Stimulated activated naive CD8-positive, alpha-beta T cell treated with anti-CD3 and anti-CD28 coated beads, Interleukin-15, amount 100 ng/mL, for 72 hours (primary cell): ENCODE results near the gene FANCB.
A peak's percentile ranks its signal among the peaks of the same experiment; 100 is the strongest.

Source experiments
- ATAC-seq: fragments of 150-1000 bp; cut with Tn5 transposase; 2 replicates; pipeline ENCODE4 v1.10.0; 2021; ENCODE audit warnings: mild to moderate bottlenecking, moderate library complexity
- DNase-seq, 2 donors: peaks; one replicate each; pipeline ENCODE4 v3.0.0; 2021 to 2022
- H3K27ac Mint-ChIP-seq, 2 donors: one replicate each; pipeline ENCODE4 v1.8.0; 2022; ENCODE audit warnings: mild to moderate bottlenecking in 2 of 2, mixed read lengths in 2 of 2, moderate library complexity in 2 of 2
- H3K27me3 Mint-ChIP-seq: one replicate; pipeline ENCODE4 v1.8.0; 2022; ENCODE audit warnings: mixed read lengths
- H3K4me1 Mint-ChIP-seq: one replicate; pipeline ENCODE4 v1.8.0; 2022; ENCODE audit warnings: mild to moderate bottlenecking, mixed read lengths
- H3K4me3 Mint-ChIP-seq, 2 donors: one replicate each; pipeline ENCODE4 v1.8.0; 2022; ENCODE audit warnings: mild to moderate bottlenecking in 2 of 2, mixed read lengths in 2 of 2, moderate library complexity in 1 of 2
- H3K9me3 Mint-ChIP-seq, 2 donors: one replicate each; pipeline ENCODE4 v1.8.0; 2022; ENCODE audit warnings: mixed read lengths in 2 of 2

Gene FANCB

GRCh38 chrX:14872851-14873675 is at the start of gene FANCB, which contains the start of gene MOSPD2:
Gene FANCB, minus strand, starts transcription at chrX:14873069. Its CDS starts 7,559 bp downstream, at chrX:14865510.
Gene MOSPD2, plus strand, starts transcription at chrX:14873421. Its CDS starts 108 bp downstream, at chrX:14873529.
- peak within 1 kb of the TSS; percentile 80 to 91 for H3K4me3 Mint-ChIP-seq
- H3K9me3 Mint-ChIP-seq, result no peaks in the 10 kb centered on the region
- no peaks in the 10 kb centered on the region for H3K27me3 Mint-ChIP-seq
- ATAC-seq, result peak; percentile 95
- peaks cover 19% of the 10 kb centered on the region for H3K4me1 Mint-ChIP-seq
- peak; percentile 90 to 96 for DNase-seq
- H3K27ac Mint-ChIP-seq, result peak within 1 kb of the TSS; percentile 89 to 92

- no peak for DNase-seq
- ATAC-seq, result no peak
- no peaks in the 10 kb centered on the region for H3K9me3 Mint-ChIP-seq
- no peaks in the 10 kb centered on the region for H3K27me3 Mint-ChIP-seq
- H3K27ac Mint-ChIP-seq, result no peak overlapping the region
- no peak overlapping the region for H3K4me3 Mint-ChIP-seq
- H3K4me1 Mint-ChIP-seq, result no peaks in the 10 kb centered on the region
Observed at GRCh38 chrX:14922437-14922836, 49.6 kb upstream of the FANCB start.

- H3K9me3 Mint-ChIP-seq, result no peaks in the 10 kb centered on the region
- no peaks in the 10 kb centered on the region for H3K27me3 Mint-ChIP-seq
- no peak for ATAC-seq
- no peak overlapping the region for H3K4me3 Mint-ChIP-seq
- H3K4me1 Mint-ChIP-seq, result no peaks in the 10 kb centered on the region
- no peak overlapping the region for H3K27ac Mint-ChIP-seq
- no peak for DNase-seq
Observed at GRCh38 chrX:14920196-14920595, 47.3 kb upstream of the FANCB start.

GRCh38 chrX:14919407-14919806 is 46.5 kb upstream of the FANCB start:
- no peak for DNase-seq
- Mint-ChIP-seq H3K27me3 (no peaks in the 10 kb centered on the region), H3K27ac (no peak overlapping the region), H3K4me3 (no peak overlapping the region), H3K9me3 (no peaks in the 10 kb centered on the region), H3K4me1 (no peaks in the 10 kb centered on the region)
- ATAC-seq, result no peak

GRCh38 chrX:14916017-14916674 is 43.3 kb upstream of the FANCB start:
- Mint-ChIP-seq H3K4me1 (no peaks in the 10 kb centered on the region), H3K9me3 (no peaks in the 10 kb centered on the region), H3K27me3 (no peaks in the 10 kb centered on the region), H3K4me3 (no peak overlapping the region), H3K27ac (no peak overlapping the region)
- ATAC-seq (no peak), DNase-seq (no peak)

- Mint-ChIP-seq H3K9me3 (no peaks in the 10 kb centered on the region), H3K4me1 (no peaks in the 10 kb centered on the region), H3K27me3 (no peaks in the 10 kb centered on the region), H3K27ac (no peak overlapping the region), H3K4me3 (no peak overlapping the region)
- no peak for ATAC-seq
- no peak for DNase-seq
Observed at GRCh38 chrX:14915596-14915995, 42.7 kb upstream of the FANCB start.

GRCh38 chrX:14913241-14913640 is 40.4 kb upstream of the FANCB start:
- ATAC-seq (no peak), DNase-seq (no peak)
- Mint-ChIP-seq H3K9me3 (no peaks in the 10 kb centered on the region), H3K4me1 (no peaks in the 10 kb centered on the region), H3K27me3 (no peaks in the 10 kb centered on the region), H3K4me3 (no peak overlapping the region), H3K27ac (no peak overlapping the region)

GRCh38 chrX:14903891-14904290 is 31.0 kb upstream of the FANCB start:
- H3K9me3 Mint-ChIP-seq, result no peaks in the 10 kb centered on the region
- peak overlapping the region in 1 of 2 donors; percentile 88 for H3K27ac Mint-ChIP-seq
- no peaks in the 10 kb centered on the region for H3K4me1 Mint-ChIP-seq
- no peak for ATAC-seq
- no peaks in the 10 kb centered on the region for H3K27me3 Mint-ChIP-seq
- H3K4me3 Mint-ChIP-seq, result no peak overlapping the region
- no peak for DNase-seq

- DNase-seq (no peak), ATAC-seq (no peak)
- H3K4me1 Mint-ChIP-seq, result no peaks in the 10 kb centered on the region
- H3K9me3 Mint-ChIP-seq, result no peaks in the 10 kb centered on the region
- no peak overlapping the region for H3K4me3 Mint-ChIP-seq
- no peaks in the 10 kb centered on the region for H3K27me3 Mint-ChIP-seq
- no peak overlapping the region for H3K27ac Mint-ChIP-seq
Observed at GRCh38 chrX:14902537-14902936, 29.7 kb upstream of the FANCB start.

- no peak for DNase-seq
- peak; percentile 94 for ATAC-seq
Observed at GRCh38 chrX:14899607-14900006, 26.7 kb upstream of the FANCB start.

GRCh38 chrX:14897042-14897441 is 24.2 kb upstream of the FANCB start:
- no peaks in the 10 kb centered on the region for H3K9me3 Mint-ChIP-seq
- H3K4me3 Mint-ChIP-seq, result no peak overlapping the region
- H3K27ac Mint-ChIP-seq, result no peak overlapping the region
- no peaks in the 10 kb centered on the region for H3K27me3 Mint-ChIP-seq
- DNase-seq (no peak), ATAC-seq (no peak)
- peaks cover 9% of the 10 kb centered on the region for H3K4me1 Mint-ChIP-seq

More at GRCh38 chrX:14899607-14900006, 26.7 kb upstream of the FANCB start:
- H3K27me3 Mint-ChIP-seq, result no peaks in the 10 kb centered on the region
- H3K4me3 Mint-ChIP-seq, result peak overlapping the region in 1 of 2 donors; percentile 26
- H3K27ac Mint-ChIP-seq, result peak overlapping the region; percentile 94 to 97
- peaks cover 9% of the 10 kb centered on the region for H3K4me1 Mint-ChIP-seq
- no peaks in the 10 kb centered on the region for H3K9me3 Mint-ChIP-seq

- no peak for ATAC-seq
- no peaks in the 10 kb centered on the region for H3K27me3 Mint-ChIP-seq
- peaks cover 9% of the 10 kb centered on the region for H3K4me1 Mint-ChIP-seq
- H3K27ac Mint-ChIP-seq, result peak overlapping the region in 1 of 2 donors; percentile 64
- DNase-seq, result no peak
- no peak overlapping the region for H3K4me3 Mint-ChIP-seq
- H3K9me3 Mint-ChIP-seq, result no peaks in the 10 kb centered on the region
Observed at GRCh38 chrX:14896273-14896672, 23.4 kb upstream of the FANCB start.

GRCh38 chrX:14886252-14886651 is 13.4 kb upstream of the FANCB start:
- Mint-ChIP-seq H3K9me3 (no peaks in the 10 kb centered on the region), H3K4me1 (peaks cover 35% of the 10 kb centered on the region), H3K4me3 (no peak overlapping the region), H3K27me3 (no peaks in the 10 kb centered on the region), H3K27ac (no peak overlapping the region)
- no peak for DNase-seq
- no peak for ATAC-seq

- Mint-ChIP-seq H3K27ac (peak overlapping the region in 1 of 2 donors; percentile 98), H3K27me3 (no peaks in the 10 kb centered on the region), H3K4me1 (peaks cover 35% of the 10 kb centered on the region), H3K9me3 (no peaks in the 10 kb centered on the region), H3K4me3 (no peak overlapping the region)
- DNase-seq (no peak), ATAC-seq (no peak)
Observed at GRCh38 chrX:14884714-14885113, 11.8 kb upstream of the FANCB start.

GRCh38 chrX:14883826-14884225 is 11.0 kb upstream of the FANCB start:
- DNase-seq (no peak), ATAC-seq (peak; percentile 57)
- peak overlapping the region in 1 of 2 donors; percentile 69 for H3K4me3 Mint-ChIP-seq
- no peaks in the 10 kb centered on the region for H3K9me3 Mint-ChIP-seq
- H3K4me1 Mint-ChIP-seq, result peaks cover 29% of the 10 kb centered on the region
- H3K27ac Mint-ChIP-seq, result peak overlapping the region; percentile 94 to 98
- no peaks in the 10 kb centered on the region for H3K27me3 Mint-ChIP-seq

GRCh38 chrX:14875624-14876023 is 2.8 kb upstream of the FANCB start:
- ATAC-seq (no peak), DNase-seq (no peak)
- Mint-ChIP-seq H3K4me3 (peak overlapping the region in 1 of 2 donors; percentile 36), H3K27me3 (no peaks in the 10 kb centered on the region), H3K9me3 (no peaks in the 10 kb centered on the region), H3K4me1 (peaks cover 12% of the 10 kb centered on the region), H3K27ac (peak overlapping the region in 1 of 2 donors; percentile 84)
